HCT116 (cell line): ENCODE results near the gene TMIGD3. TPM values are rescaled to one million over a fixed set of nuclear protein-coding genes. Genes with fewer than 3 reads are reported as not detected.

Experiments
- ATAC-seq: fragments of 200-7000 bp; cut with Tn5 transposase; 2 replicates; pipeline ENCODE4 v1.9.1; 2020; ENCODE audit warnings: mild to moderate bottlenecking, moderate library complexity
- BruUV-seq: library from RNA; stranded (reverse); fragments of 400-500 nt; replicated peaks from 2 replicates; lab custom pipeline; 2021; lab: Mats Ljungman, UMichigan
- CTCF ChIA-PET: fragments of 300-600 bp; sonication (Branson Sonifier 250); formaldehyde crosslinking; loops from one replicate; lab custom pipeline; 2021; ENCODE audit warnings: antibody characterized with exemption; lab: Charles Lee
- POLR2A ChIA-PET: fragments of 300-600, 350-600 bp; sonication (Branson Sonifier 250); formaldehyde crosslinking; loops from one replicate; lab custom pipeline; 2021; ENCODE audit warnings: antibody characterized with exemption; lab: Charles Lee
- RAD21 ChIA-PET, 2 experiments: fragments of 300-600 bp; sonication (Branson Sonifier 250); formaldehyde crosslinking; loops; one replicate each; lab custom pipeline; 2023; ENCODE audit warnings: low total read pairs in 2 of 2; ENCODE audit not compliant: uncharacterized antibody in 2 of 2, unreplicated experiment in 2 of 2, low non-redundant PET in 1 of 2; lab: Charles Lee
- DNase-seq: peaks from one replicate; pipeline ENCODE4 v3.0.0-alpha.2; 2010; ENCODE audit warnings: low read depth, low spot score
- H2AFZ ChIP-seq: fragments of 200-600 bp; shearing (Covaris generic), sonication (generic); 2 replicates; pipeline ENCODE4 v1.6.1; 2017; ENCODE audit warnings: low read depth, mixed run types, mixed read lengths, antibody characterized with exemption, low read length; ENCODE audit not compliant: poor library complexity, severe bottlenecking
- H3K27ac ChIP-seq: 2 replicates; pipeline ENCODE4 v1.5.1; 2012; ENCODE audit warnings: low read depth, low read length
- H3K27me3 ChIP-seq: fragments of 200-600 bp; sonication (generic); 2 replicates; pipeline ENCODE4 v1.6.1; 2016; ENCODE audit warnings: mixed run types, low read length, mixed read lengths; ENCODE audit not compliant: insufficient read depth
- H3K36me3 ChIP-seq, 2 experiments: fragments of 200-500 bp in 1 of 2; fragments of 200-600 bp in 1 of 2; sonication (Bioruptor generic) in 1 of 2; sonication (generic) in 1 of 2; 2 replicates each; pipeline versions ENCODE4 v1.5.1 to v1.6.1; 2014 to 2016; ENCODE audit warnings: low read length in 2 of 2, inconsistent platforms in 1 of 2, mixed read lengths in 1 of 2, mixed run types in 1 of 2; ENCODE audit not compliant: insufficient read depth in 2 of 2, control insufficient read depth in 1 of 2
- H3K4me1 ChIP-seq, 2 experiments: fragments of 200-600 bp in 1 of 2; sonication (generic) in 1 of 2; 2 replicates each; pipeline versions ENCODE4 v1.5.1 to v1.6.1; 2012 to 2017; ENCODE audit warnings: low read length in 2 of 2, inconsistent platforms in 1 of 2, mild to moderate bottlenecking in 1 of 2, mixed read lengths in 1 of 2, mixed run types in 1 of 2, moderate library complexity in 1 of 2; ENCODE audit not compliant: insufficient read depth in 2 of 2, control insufficient read depth in 1 of 2
- H3K4me2 ChIP-seq: fragments of 200-600 bp; sonication (generic); 2 replicates; pipeline ENCODE4 v1.6.1; 2017; ENCODE audit warnings: mixed run types, low read length, mixed read lengths
- H3K4me3 ChIP-seq, 2 experiments: fragments of 200-600 bp in 1 of 2; sonication (generic) in 1 of 2; replicated peaks in 1 of 2; 2 replicates each; pipeline ENCODE4 v1.5.1; 2011 to 2016; ENCODE audit warnings: low read length in 2 of 2, control low read depth in 1 of 2, low read depth in 1 of 2, mild to moderate bottlenecking in 1 of 2, mixed read lengths in 1 of 2, mixed run types in 1 of 2
- H3K79me2 ChIP-seq: fragments of 200-600 bp; sonication (generic); 2 replicates; pipeline ENCODE4 v1.6.1; 2017; ENCODE audit warnings: mild to moderate bottlenecking, mixed run types, low read length, moderate library complexity, mixed read lengths; ENCODE audit not compliant: insufficient read depth
- H3K9ac ChIP-seq: fragments of 200-600 bp; sonication (generic); 2 replicates; pipeline ENCODE4 v1.6.1; 2016; ENCODE audit warnings: low read length, mixed read lengths
- H3K9me2 ChIP-seq: fragments of 200-600 bp; sonication (generic), shearing (Covaris generic); 2 replicates; pipeline ENCODE4 v1.6.1; 2017; ENCODE audit warnings: mixed run types, mild to moderate bottlenecking, moderate library complexity; ENCODE audit not compliant: insufficient read depth
- H3K9me3 ChIP-seq, 2 experiments: fragments of 200-500 bp in 1 of 2; fragments of 200-600 bp in 1 of 2; sonication (Bioruptor generic) in 1 of 2; sonication (generic) in 1 of 2; 2 replicates each; pipeline ENCODE4 v1.6.1; 2014 to 2017; ENCODE audit warnings: low read length in 2 of 2, mixed read lengths in 2 of 2, inconsistent platforms in 1 of 2, low read depth in 1 of 2, mild to moderate bottlenecking in 1 of 2, mixed run types in 1 of 2, moderate library complexity in 1 of 2; ENCODE audit not compliant: control insufficient read depth in 1 of 2, insufficient read depth in 1 of 2
- H4K20me1 ChIP-seq: fragments of 200-600 bp; sonication (generic), shearing (Covaris generic); 2 replicates; pipeline ENCODE4 v1.6.1; 2017; ENCODE audit warnings: mixed run types, mild to moderate bottlenecking, moderate library complexity; ENCODE audit not compliant: insufficient read depth
- ATF3 ChIP-seq: IDR thresholded peaks from 2 replicates; pipeline ENCODE4 v1.6.1; 2012
- CEBPB ChIP-seq: IDR thresholded peaks from 2 replicates; pipeline ENCODE4 v1.6.1; 2012; ENCODE audit warnings: low read depth
- CTCF ChIP-seq, 3 experiments: fragments of 200-600 bp in 1 of 3; sonication (generic) in 1 of 3; IDR thresholded peaks in 2 of 3; conservative IDR thresholded peaks in 1 of 3; 2 replicates each; pipeline ENCODE4 v1.5.1; 2012 to 2017; ENCODE audit warnings: low read depth in 2 of 3, low read length in 2 of 3, antibody characterized with exemption in 1 of 3, borderline replicate concordance in 1 of 3, control low read depth in 1 of 3, mild to moderate bottlenecking in 1 of 3, mixed read lengths in 1 of 3, mixed run types in 1 of 3, moderate library complexity in 1 of 3; ENCODE audit not compliant: insufficient read depth in 1 of 3
- ELF1 ChIP-seq: IDR thresholded peaks from 2 replicates; pipeline ENCODE4 v1.6.1; 2012; ENCODE audit warnings: low read depth, borderline replicate concordance
- EZH2 ChIP-seq: fragments of 200-600 bp; sonication (generic); IDR thresholded peaks from 2 replicates; pipeline ENCODE4 v1.6.1; 2017; ENCODE audit warnings: antibody characterized with exemption, mixed run types
- FOSL1 ChIP-seq: IDR thresholded peaks from 2 replicates; pipeline ENCODE4 v1.6.1; 2012; ENCODE audit warnings: low read depth
- POLR2A ChIP-seq: IDR thresholded peaks from 2 replicates; pipeline ENCODE4 v1.7.0; 2011; ENCODE audit warnings: borderline replicate concordance; ENCODE audit not compliant: insufficient read depth, insufficient read length; ENCODE audit errors: extremely low read depth
- POLR2AphosphoS5 ChIP-seq: IDR thresholded peaks from 2 replicates; pipeline ENCODE4 v1.6.1; 2011; ENCODE audit warnings: mild to moderate bottlenecking, low read depth, low read length, moderate library complexity
- RAD21 ChIP-seq: IDR thresholded peaks from 2 replicates; pipeline ENCODE4 v1.6.1; 2012; ENCODE audit warnings: low read depth, mild to moderate bottlenecking
- SIN3A ChIP-seq: IDR thresholded peaks from 2 replicates; pipeline ENCODE4 v1.6.1; 2012; ENCODE audit warnings: low read depth
- SRF ChIP-seq: IDR thresholded peaks from 2 replicates; pipeline ENCODE4 v1.6.1; 2012; ENCODE audit warnings: low read depth
- TCF7L2 ChIP-seq: IDR thresholded peaks from 2 replicates; pipeline ENCODE4 v1.7.0; 2011; ENCODE audit warnings: borderline replicate concordance, inconsistent platforms; ENCODE audit not compliant: insufficient read depth, insufficient read length; ENCODE audit errors: extremely low read depth
- ZBTB33 ChIP-seq: IDR thresholded peaks from 2 replicates; pipeline ENCODE4 v1.6.1; 2011; ENCODE audit warnings: mild to moderate bottlenecking, low read length, moderate library complexity; ENCODE audit not compliant: insufficient replicate concordance; ENCODE audit errors: extremely low read depth
- ZFX ChIP-seq: fragments of 450-650 bp; IDR thresholded peaks from 2 replicates; pipeline ENCODE4 v1.6.1; 2017
- intact Hi-C: fragments of 100-400 bp; cut with micrococcal nuclease; formaldehyde crosslinking; loops from 2 replicates; pipeline ENCODE4 v1.10.0; 2022
- total RNA-seq: library from RNA; stranded (reverse); gene quantifications from one replicate; pipeline ENCODE4 v1.2.1, GENCODE V29; 2021; ENCODE audit not compliant: unreplicated experiment

TMIGD3 gene
- total RNA-seq, 1 experiment from 2014 or later = not detected

GRCh38 chr1:111444031-111444430 lies 59.4 kb downstream of the TMIGD3 start:
- POLR2A ChIA-PET = no interaction called here
- Histone ChIP-seq H3K4me2 (no peak overlapping the region), H3K27me3 (no peaks in the 10 kb centered on the region), H3K36me3 (peaks cover 52 to 77% of the 10 kb centered on the region in 2 experiments; a peak in 3 of 4 replicates), H3K4me3 (no peak overlapping the region), H3K79me2 (peaks cover 64% of the 10 kb centered on the region), H3K4me1 (peaks cover 9 to 16% of the 10 kb centered on the region in 2 experiments), H4K20me1 (no peaks in the 10 kb centered on the region), H3K9ac (no peak overlapping the region), H3K27ac (no peak overlapping the region), H3K9me3 (no peaks in the 10 kb centered on the region), H2AFZ (no peak overlapping the region), H3K9me2 (no peaks in the 10 kb centered on the region)
- RAD21 ChIA-PET = no interaction called here
- no peak for DNase-seq
- no peak for ATAC-seq
- TF ChIP-seq ATF3 = no peak
- TF ChIP-seq POLR2AphosphoS5 = no peak
- TF ChIP-seq SIN3A = no peak
- TF ChIP-seq ZBTB33 = no peak
- BruUV-seq = no TSS peak
- intact Hi-C loops = no loop called here
- CTCF ChIA-PET = no interaction called here

GRCh38 chr1:111442457-111442856 lies 61.0 kb downstream of the TMIGD3 start:
- no peak for ATAC-seq
- Histone ChIP-seq H3K36me3 (peaks cover 62 to 88% of the 10 kb centered on the region in 2 experiments; a peak in 3 of 4 replicates), H3K4me2 (no peak overlapping the region), H3K27me3 (no peaks in the 10 kb centered on the region), H3K79me2 (peaks cover 48% of the 10 kb centered on the region), H3K4me3 (no peak overlapping the region), H3K27ac (no peak overlapping the region), H2AFZ (no peak overlapping the region), H4K20me1 (no peaks in the 10 kb centered on the region), H3K4me1 (peaks cover 4 to 9% of the 10 kb centered on the region in 2 experiments), H3K9ac (no peak overlapping the region), H3K9me2 (no peaks in the 10 kb centered on the region), H3K9me3 (no peaks in the 10 kb centered on the region)
- intact Hi-C loops = no loop called here
- ChIA-PET RAD21 (no interaction called here), POLR2A (no interaction called here), CTCF (interaction anchor here (1.5 kb wide), 1 partner anchor 220 kb away, joined by 4 read pairs; no protein-coding TSS in a partner anchor)
- DNase-seq = no peak
- no TSS peak for BruUV-seq
- TF ChIP-seq FOSL1 (no peak), ELF1 (no peak), RAD21 (no peak), CTCF (IDR thresholded peaks at IDR 0.05 in 2 of 3, conservative IDR thresholded peaks at IDR 0.05 in 1 of 3; ENCODE audit: borderline replicate concordance in 1 of 3, insufficient read depth in 1 of 3, low read depth in 2 of 3, low read length in 2 of 3) (no peak), CEBPB (no peak), ZBTB33 (no peak), SRF (no peak), EZH2 (no peak), POLR2A (no peak), TCF7L2 (no peak), ATF3 (no peak), ZFX (no peak)
